T-helper 2 cell treated with Interferon-gamma antibody and Interleukin-4, amounts not matched to agents 100 ng/mL and 5 ng/mL, for 36 hours (primary cell): ENCODE data around the gene WWOX. TPM values are rescaled to one million over a fixed set of nuclear protein-coding genes. Genes with fewer than 3 reads are reported as not detected.

Source experiments
- intact Hi-C: fragments of 100-400 bp; cut with micrococcal nuclease; formaldehyde crosslinking; loops from one replicate; pipeline ENCODE4 v1.15.1; 2023
- total RNA-seq: library from RNA; stranded (reverse); gene quantifications from 2 replicates; pipeline ENCODE4 v1.2.3, GENCODE V29; 2022

The WWOX gene
- total RNA-seq, 1 donor from 2014 or later, result 26.3 TPM

- intact Hi-C loops, result no loop called here
Observed at GRCh38 chr16:78192734-78193488, 93.5 kb downstream of the WWOX start.

GRCh38 chr16:78194948-78195347, 95.5 kb downstream of the WWOX start:
- intact Hi-C loops, result no loop called here

GRCh38 chr16:78195797-78196196, 96.3 kb downstream of the WWOX start:
- intact Hi-C loops, result no loop called here

- intact Hi-C loops, result no loop called here
Observed at GRCh38 chr16:78196502-78196901, 97.0 kb downstream of the WWOX start.

- intact Hi-C loops, result no loop called here
Observed at GRCh38 chr16:78198288-78198687, 98.8 kb downstream of the WWOX start.

- intact Hi-C loops, result no loop called here
Observed at GRCh38 chr16:78199325-78200022, 100.0 kb downstream of the WWOX start.

GRCh38 chr16:78200023-78200389, 100.6 kb downstream of the WWOX start:
- intact Hi-C loops, result no loop called here

- intact Hi-C loops, result no loop called here
Observed at GRCh38 chr16:78200623-78201096, 101.2 kb downstream of the WWOX start.

- intact Hi-C loops, result no loop called here
Observed at GRCh38 chr16:78205506-78205905, 106.1 kb downstream of the WWOX start.

- intact Hi-C loops, result no loop called here
Observed at GRCh38 chr16:78206623-78207223, 107.3 kb downstream of the WWOX start.

GRCh38 chr16:78209951-78210661, 110.7 kb downstream of the WWOX start:
- intact Hi-C loops, result no loop called here

- intact Hi-C loops, result no loop called here
Observed at GRCh38 chr16:78211020-78211599, 111.7 kb downstream of the WWOX start.

GRCh38 chr16:78211946-78212345, 112.5 kb downstream of the WWOX start:
- intact Hi-C loops, result no loop called here

- intact Hi-C loops, result no loop called here
Observed at GRCh38 chr16:78212674-78213073, 113.2 kb downstream of the WWOX start.

- intact Hi-C loops, result no loop called here
Observed at GRCh38 chr16:78213751-78214150, 114.3 kb downstream of the WWOX start.

- intact Hi-C loops, result no loop called here
Observed at GRCh38 chr16:78215222-78215621, 115.8 kb downstream of the WWOX start.

GRCh38 chr16:78216166-78216745, 116.8 kb downstream of the WWOX start:
- intact Hi-C loops, result no loop called here

GRCh38 chr16:78217276-78217675, 117.8 kb downstream of the WWOX start:
- intact Hi-C loops, result no loop called here

GRCh38 chr16:78218279-78218678, 118.8 kb downstream of the WWOX start:
- intact Hi-C loops, result no loop called here

- intact Hi-C loops, result no loop called here
Observed at GRCh38 chr16:78218856-78219651, 119.6 kb downstream of the WWOX start.
